ENCODE data around the gene UBXN11.

DNA sequence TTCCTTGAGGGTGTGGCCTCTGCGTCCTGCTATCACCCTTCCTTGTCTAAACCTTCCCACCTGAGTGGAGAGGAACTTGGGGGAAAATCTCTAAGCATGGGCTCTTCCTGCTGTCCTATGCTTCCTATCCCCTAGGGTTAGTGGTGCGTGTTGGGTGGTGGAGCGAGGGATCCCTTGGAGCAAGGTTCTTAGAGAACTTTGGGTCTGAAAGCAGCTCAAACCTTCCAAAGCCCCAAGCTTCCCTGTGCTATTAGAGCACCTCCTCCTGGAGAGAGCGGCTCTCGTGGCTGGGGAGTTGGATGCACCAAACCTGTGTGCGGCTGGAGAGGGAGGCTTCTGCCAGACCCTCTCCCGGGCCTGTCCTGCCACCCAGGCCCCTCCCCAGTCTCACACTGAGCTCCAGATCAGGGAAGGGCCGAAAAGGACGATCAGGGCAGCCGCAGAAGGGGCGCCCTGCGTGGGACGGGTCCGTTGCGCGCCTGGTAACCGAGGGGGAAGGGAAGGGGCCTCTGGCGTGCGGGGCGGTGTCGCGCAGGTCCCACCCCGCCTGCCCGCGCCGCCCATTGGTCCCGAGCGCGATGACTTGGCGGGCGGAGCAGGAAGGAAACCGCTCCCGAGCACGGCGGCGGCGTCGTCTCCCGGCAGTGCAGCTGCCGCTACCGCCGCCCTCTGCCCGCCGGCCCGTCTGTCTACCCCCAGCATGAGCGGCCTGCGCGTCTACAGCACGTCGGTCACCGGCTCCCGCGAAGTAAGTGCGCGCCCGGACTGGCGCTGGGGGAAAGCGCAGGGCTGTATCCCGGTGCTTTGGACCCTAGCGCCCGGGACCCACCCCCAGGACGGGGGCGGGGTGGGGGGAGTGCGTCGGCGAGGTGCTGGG lies 26.7 kb downstream of the UBXN11 start, which contains the start of gene SH3BGRL3:
- TF ChIP-seq ZNF501 (CRISPR knock-in tag; IDR thresholded peaks at IDR 0.05), result no peak
- TF ChIP-seq ZNF761 (CRISPR knock-in tag; conservative IDR thresholded peaks at IDR 0.05), result no peak
- no peak for TF ChIP-seq ZKSCAN8 (CRISPR knock-in tag; IDR thresholded peaks at IDR 0.05; ENCODE audit: borderline replicate concordance)
- TF ChIP-seq BHLHE40 (IDR thresholded peaks at IDR 0.05; ENCODE audit: low read length), result no peak
- TF ChIP-seq ZNF337 (CRISPR knock-in tag; IDR thresholded peaks at IDR 0.05; ENCODE audit: borderline replicate concordance, low read depth), result no peak
- TF ChIP-seq, protein P1, sequence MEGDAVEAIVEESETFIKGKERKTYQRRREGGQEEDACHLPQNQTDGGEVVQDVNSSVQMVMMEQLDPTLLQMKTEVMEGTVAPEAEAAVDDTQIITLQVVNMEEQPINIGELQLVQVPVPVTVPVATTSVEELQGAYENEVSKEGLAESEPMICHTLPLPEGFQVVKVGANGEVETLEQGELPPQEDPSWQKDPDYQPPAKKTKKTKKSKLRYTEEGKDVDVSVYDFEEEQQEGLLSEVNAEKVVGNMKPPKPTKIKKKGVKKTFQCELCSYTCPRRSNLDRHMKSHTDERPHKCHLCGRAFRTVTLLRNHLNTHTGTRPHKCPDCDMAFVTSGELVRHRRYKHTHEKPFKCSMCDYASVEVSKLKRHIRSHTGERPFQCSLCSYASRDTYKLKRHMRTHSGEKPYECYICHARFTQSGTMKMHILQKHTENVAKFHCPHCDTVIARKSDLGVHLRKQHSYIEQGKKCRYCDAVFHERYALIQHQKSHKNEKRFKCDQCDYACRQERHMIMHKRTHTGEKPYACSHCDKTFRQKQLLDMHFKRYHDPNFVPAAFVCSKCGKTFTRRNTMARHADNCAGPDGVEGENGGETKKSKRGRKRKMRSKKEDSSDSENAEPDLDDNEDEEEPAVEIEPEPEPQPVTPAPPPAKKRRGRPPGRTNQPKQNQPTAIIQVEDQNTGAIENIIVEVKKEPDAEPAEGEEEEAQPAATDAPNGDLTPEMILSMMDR (CRISPR knock-in tag; IDR thresholded peaks at IDR 0.05), result peak; percentile 66
- TF ChIP-seq POLR2A (IDR thresholded peaks at IDR 0.05; ENCODE audit: insufficient read depth in 1 of 2, low read depth in 2 of 2, low read length in 2 of 2), result peak; percentile 51 to 77
- no peak for TF ChIP-seq ZNF619 (CRISPR knock-in tag; IDR thresholded peaks at IDR 0.05)
- TF ChIP-seq, protein P2, sequence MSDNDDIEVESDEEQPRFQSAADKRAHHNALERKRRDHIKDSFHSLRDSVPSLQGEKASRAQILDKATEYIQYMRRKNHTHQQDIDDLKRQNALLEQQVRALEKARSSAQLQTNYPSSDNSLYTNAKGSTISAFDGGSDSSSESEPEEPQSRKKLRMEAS (IDR thresholded peaks at IDR 0.05), result peak; percentile 90
- TF ChIP-seq FOXO1 (CRISPR knock-in tag; IDR thresholded peaks at IDR 0.05), result peak; percentile 31
- TF ChIP-seq, protein P3, sequence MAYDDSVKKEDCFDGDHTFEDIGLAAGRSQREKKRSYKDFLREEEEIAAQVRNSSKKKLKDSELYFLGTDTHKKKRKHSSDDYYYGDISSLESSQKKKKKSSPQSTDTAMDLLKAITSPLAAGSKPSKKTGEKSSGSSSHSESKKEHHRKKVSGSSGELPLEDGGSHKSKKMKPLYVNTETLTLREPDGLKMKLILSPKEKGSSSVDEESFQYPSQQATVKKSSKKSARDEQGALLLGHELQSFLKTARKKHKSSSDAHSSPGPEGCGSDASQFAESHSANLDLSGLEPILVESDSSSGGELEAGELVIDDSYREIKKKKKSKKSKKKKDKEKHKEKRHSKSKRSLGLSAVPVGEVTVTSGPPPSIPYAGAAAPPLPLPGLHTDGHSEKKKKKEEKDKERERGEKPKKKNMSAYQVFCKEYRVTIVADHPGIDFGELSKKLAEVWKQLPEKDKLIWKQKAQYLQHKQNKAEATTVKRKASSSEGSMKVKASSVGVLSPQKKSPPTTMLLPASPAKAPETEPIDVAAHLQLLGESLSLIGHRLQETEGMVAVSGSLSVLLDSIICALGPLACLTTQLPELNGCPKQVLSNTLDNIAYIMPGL (CRISPR knock-in tag; IDR thresholded peaks at IDR 0.05; ENCODE audit: borderline replicate concordance in 1 of 2, low read depth in 1 of 2), result peak; percentile 59 to 75; a peak in 3 of 4 replicates
- TF ChIP-seq HNRNPUL1 (IDR thresholded peaks at IDR 0.05; ENCODE audit: low read depth, low read length), result no peak
- TF ChIP-seq ZBTB1 (CRISPR knock-in tag; IDR thresholded peaks at IDR 0.05; ENCODE audit: borderline replicate concordance), result no peak
- no peak for TF ChIP-seq PCBP2 (optimal IDR thresholded peaks at IDR 0.05; ENCODE audit: low read depth, low read length, poor library complexity, severe bottlenecking)
